GM18507 (cell line): ENCODE measurements around the gene INTS4.

Source experiments
- DNase-seq: peaks from one replicate; pipeline ENCODE4 v3.0.0; 2011; ENCODE audit warnings: low read depth; ENCODE audit not compliant: insufficient read length; ENCODE audit errors: extremely low spot score
- FAIRE-seq: peaks from 2 replicates; lab custom pipeline; 2011; peaks lifted over from hg19 to GRCh38; lab: Jason Lieb, UNC

INTS4 gene

GRCh38 chr11:77842441-77843121 lies 151.9 kb downstream of the INTS4 start:
- FAIRE-seq (no peak), DNase-seq (no peak)

- DNase-seq (no peak), FAIRE-seq (no peak)
Observed at GRCh38 chr11:77833302-77833701, 161.2 kb downstream of the INTS4 start.

GRCh38 chr11:77828926-77829325 lies 165.5 kb downstream of the INTS4 start:
- DNase-seq (no peak), FAIRE-seq (no peak)
